ENCODE results near the gene GFM1.
"Not testable (repeated sequence)": the region's sequence is repeated elsewhere in the genome, so short reads cannot be mapped to it uniquely, and the experiment has no call there.

The GFM1 gene

DNA sequence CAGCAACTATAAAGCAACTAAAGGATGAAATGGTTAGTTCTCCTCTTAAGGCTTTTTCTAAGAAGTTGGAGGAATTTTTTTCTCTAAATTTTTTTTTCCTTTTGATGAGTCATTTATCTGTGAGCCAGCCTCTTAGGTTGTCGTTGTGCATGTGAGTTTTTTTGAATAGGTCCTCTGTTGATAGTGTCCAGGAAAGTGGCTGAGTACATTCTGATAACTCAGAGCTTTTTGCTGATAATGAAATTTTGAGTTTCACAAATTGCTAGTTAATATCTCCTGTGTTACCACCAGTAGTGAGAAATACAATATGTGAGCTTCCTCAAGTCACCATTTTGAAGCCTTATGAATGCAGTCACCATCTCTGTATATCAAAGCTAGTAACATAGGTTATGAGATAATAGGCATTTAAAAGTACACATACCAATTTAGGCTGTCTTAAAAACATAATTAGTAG is 35.2 kb downstream of the GFM1 start:
- DNase-seq: no peak

DNA sequence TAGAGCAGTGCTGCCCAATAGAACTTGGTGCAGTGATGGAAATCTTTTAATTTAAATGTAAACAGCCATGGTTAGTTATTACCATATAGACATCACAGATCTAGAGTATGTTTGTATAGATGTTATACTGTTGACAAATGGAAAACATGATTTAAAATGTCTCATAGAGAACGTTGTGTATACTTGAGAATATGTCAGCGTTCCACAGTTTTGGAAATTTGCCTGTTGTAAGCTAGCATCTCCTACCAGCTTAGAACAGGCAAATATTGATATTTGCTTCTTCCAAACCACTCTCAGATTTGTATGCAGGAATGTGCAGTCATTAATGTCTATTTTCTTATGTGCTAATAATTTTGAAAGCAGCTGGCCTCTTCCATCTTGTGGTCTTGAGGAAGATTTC is 36.5 kb downstream of the GFM1 start:
- no peak for DNase-seq

DNA sequence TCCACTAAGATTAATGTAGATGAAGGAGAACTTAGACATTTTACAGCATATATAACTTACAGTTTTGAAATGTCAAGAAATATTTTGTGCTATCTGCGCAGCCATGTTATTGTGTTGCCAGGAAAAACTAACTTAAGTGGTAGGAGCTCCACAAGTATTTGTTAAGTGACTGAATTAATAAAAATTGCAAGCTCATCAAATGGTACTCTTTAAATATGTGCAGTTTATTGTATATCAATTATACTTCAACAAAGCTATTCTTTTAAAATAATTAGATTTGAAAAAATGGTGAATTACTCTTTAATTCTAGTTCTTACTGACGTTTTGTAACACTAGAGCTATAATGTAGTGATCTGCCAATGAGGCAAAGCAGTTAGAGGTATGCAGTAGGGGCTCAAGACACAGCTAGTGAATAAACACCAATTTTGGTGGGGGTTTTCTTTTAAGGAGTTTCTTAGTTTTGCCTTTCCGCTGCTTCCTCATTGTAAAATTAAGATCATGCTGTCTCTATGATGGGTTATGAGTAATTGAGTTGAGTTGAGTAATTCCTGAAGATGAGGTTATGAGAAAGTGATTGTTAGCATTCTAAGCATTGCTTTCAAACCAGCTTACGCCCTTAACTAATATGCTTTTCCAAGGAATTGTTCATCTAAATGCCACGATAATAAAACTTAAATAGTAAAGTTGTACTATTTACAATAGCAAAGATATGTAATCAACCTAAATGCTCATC is 39.1 kb downstream of the GFM1 start:
- DNase-seq: no peak

DNA sequence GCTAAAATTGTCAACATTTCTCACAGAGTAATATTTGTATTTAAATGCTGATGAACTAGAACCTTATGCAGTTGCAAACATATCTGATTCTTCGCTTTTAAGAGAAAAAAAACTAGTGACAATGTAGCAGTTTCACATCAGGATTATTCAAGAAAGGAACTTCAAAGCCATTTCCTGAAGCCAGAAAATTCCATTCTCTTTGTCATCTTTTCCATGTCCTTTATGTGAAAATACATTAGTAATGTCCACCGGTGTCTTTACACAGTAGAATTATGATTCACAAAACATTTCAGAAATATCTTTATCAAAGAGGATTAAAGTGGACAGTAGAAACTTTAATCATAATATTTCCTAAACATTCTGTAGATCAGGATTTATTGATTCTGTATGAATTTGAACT is 40.8 kb downstream of the GFM1 start:
- DNase-seq: no peak

DNA sequence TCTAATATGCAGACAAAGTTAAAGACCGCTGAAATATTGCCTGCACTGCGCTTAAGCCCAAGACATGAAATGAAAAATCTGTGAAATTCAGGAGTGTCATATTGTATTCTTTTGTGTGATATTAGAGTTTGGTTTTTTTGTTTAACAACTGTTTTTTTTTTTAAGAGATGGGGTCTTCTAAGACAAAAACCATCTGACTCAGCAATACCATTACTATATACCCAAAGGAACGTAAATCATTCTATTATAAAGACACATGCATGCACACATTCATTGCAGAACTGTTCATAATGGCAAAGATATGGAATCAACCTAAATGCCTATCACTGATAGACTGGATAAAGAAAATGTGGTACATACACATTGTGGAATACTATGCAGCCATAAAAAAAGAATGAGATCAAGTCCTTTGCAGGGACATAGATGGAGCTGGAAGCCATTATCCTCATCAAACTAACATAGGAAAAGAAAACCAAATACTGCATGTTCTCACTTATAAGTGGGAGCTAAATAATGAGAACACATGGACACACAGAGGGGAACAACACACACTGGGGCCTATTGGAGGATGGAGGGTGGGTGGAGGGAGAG is 49.6 kb downstream of the GFM1 start:
- not testable (repeated sequence) for DNase-seq

DNA sequence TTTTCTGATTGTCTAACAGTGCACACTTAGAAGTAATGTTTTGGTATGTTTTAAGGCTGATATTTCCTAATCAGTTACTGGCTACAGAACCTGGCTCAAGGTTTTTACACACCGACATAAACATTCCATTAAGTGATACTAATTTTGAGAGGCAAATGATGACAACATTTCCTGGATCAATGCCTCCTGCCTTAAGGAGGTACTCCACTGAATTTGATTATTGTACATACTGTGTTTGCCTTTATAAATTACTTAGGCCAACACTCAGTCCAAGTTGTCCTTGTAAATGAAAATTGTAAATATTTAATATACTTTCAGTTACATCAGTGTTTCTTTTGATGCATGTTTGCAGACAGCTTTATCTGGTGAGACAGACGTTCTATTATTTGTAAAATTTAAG is 52.3 kb downstream of the GFM1 start:
- DNase-seq: no peak

DNA sequence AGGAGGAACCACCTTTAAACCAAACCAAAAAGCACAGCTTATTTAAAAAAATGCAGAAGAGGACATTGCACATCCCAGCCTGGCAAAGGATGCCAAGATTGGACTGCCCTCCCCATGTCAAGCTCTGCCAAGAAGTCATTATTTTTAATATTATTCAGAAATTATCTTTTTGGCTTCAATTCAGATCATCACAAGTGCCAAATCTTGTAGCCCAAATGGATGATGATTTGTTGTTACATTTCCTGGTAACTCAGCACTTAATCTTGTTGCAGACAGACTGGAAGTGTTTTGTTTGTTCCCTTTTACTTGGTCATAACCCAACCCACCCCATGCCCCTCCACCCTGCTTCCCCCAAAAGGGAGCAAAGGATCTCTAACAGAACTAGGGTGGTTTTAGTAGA is 56.2 kb downstream of the GFM1 start:
- no peak for DNase-seq

DNA sequence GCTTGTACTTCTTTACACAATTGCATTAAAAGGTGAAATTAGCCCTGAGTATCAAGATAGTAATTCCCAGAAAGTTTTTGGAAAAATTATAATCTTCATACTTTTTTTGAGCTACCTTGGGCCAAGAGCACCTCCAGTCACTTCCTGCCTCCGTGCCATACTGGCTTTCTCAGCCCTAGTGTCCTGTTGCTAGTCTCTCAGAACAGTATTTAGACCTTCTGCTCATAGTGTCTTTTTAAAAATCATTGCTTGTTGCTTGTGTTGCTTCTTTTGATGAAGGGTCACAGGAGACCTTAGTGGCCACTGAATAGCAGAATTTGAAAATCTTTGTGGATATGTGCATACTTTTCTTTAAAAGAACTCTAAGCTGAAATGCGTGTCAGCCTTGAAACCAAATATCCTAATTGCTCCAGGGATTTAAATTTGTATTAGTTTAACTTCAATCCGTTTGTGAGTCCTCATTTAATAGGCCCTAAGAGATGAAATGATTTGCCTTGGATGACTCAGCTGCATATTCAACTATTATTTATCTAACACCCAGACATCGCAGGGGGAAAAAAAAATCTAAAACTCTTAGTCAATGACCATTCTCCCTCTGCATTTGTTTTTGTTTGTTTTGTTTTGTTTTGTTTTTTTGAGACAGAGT is 57.2 kb downstream of the GFM1 start:
- DNase-seq: no peak

DNA sequence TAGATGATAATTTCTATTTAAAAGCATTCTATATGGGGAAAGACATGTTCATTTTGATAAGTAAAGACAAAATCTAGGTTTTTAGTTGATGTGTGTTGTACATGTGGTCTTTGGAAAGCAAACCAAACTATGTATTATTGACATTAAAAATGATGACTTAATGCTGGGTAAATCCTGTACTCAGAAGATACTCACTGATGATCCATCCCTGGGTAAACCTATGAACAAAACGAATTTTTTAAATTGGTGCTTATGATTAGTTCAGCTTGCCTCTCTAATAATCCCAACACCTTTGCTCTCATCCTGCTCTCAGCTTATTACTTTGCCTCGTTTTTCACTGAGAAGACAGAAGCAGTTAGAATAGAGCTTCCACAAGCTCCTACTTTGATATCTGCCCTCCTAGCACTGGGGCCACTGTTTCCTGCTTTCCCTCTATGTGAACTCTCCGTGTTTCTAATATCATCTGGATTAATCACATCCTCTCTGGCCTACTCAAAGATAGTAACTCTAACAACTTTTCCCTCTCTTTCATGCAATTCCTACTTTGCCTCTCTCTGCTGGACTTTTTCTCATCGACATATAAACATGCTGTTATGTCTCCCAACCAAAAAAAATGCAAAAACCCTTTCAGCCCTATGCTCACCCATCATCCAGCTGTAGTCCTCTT is 58.6 kb downstream of the GFM1 start:
- DNase-seq: no peak

DNA sequence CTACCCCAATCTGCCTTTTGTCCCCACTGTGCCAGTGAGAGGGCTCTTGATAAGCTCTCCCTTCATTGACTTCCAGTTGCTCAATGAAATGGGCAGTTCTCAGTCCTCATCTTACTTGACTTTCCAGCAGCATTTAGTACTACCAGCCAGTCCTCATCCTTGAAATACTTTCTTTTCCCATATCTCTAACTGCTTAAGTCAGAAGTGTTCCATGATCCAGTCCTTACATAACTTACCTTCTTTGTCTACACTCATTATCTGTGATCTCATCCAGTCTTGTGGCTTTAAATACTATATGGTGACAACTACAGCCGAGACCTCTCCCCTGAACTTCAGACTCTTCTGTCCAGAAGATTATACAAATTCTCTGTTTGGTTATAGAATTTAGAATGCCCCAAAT is 59.2 kb downstream of the GFM1 start:
- no peak for DNase-seq

DNA sequence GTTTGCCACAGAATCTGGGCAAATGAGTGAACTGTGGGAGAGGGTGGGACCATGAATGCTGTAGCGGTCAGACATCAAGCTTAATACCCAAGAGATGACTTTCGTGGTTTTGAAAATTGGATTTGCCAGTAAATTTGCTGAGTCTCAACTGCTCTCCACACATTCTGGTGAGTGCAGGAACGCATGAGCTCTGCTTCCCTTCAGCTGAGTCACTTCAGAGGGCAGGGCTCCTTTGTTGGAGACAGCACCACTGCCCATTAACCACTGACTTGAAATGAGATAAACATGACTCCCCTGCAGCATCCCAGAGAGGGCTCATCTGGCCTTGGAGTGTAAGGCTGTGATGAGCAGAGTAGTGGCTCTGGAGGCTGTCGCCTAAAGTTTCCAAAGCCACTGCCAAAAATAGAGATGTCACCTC is 65.3 kb downstream of the GFM1 start:
- peak; percentile 65 for DNase-seq

DNA sequence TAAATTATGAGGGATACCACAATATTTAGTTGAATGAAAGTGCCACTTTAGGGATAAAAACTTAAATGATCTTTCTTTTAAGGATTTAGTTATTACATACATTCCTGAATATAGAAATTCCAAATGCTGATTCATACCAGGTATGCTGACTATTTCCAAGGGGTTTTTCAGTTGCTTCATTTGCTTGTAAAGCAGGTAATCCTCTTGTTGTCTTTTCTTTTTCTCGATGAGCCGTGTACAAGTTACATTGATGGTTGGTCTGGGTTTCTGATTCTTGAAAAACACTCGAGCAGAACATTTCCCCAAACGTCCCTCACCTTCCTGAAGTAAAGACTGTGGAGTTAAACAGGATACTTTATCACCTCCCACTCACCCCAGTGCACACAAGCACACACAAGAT is 66.3 kb downstream of the GFM1 start:
- no peak for DNase-seq

DNA sequence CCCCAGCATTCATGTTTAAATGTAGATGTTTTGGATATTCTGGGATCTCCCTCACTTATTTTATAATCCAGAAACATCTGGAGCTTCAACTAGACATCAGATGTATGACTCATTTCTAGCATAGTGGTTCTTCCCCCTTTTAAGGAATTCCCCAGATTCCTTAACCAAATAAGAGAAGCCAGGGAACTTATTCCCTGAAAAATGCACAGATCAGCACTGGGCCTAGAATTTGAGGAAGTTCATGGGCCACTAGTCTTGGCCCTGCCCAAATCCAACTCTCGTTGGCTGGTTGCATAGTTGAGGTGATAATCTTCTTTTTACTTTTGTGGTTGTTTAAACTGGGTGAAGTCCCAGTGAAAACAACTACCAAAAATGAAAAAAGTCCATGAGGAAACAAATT is 67.6 kb downstream of the GFM1 start:
- DNase-seq: no peak

DNA sequence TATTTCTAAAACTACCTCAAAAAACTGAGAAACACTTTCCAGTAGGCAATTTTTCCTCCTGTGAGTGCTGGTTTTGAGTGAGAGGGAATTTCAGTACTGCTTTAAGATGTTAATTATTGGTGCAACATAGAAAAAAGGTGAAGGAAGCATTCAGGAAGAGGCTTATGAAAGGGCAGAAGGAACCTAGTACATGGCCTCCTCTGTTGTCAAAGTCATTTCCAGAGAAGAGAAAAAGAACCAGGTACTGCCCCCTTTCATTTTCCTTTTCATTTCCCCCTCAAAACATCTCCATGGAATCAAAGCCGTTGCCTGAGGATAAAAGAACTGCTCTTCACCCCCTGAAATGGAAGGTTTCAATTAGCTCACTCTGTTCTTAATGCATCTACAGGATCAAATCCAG is 68.1 kb downstream of the GFM1 start:
- no peak for DNase-seq

DNA sequence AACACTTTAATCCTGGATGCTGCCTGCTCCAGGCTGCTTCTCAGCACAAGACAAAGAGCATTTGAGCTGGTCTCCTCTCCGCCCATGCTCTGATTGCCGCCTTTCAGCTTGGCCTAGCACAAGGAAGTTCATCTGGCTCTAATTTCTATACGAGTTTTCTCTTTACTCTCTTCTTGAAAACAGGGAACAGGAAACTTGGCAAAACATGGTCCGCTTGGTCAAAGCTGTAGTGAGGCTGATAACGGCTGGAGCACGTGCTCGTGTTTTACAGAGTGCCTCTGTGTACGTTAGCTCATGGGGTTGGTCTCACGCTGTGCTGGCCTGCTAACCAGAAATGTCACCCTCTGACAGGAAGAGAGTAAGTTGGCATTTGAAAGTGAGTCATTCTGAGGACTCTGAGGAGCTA is 68.8 kb downstream of the GFM1 start:
- no peak for DNase-seq

DNA sequence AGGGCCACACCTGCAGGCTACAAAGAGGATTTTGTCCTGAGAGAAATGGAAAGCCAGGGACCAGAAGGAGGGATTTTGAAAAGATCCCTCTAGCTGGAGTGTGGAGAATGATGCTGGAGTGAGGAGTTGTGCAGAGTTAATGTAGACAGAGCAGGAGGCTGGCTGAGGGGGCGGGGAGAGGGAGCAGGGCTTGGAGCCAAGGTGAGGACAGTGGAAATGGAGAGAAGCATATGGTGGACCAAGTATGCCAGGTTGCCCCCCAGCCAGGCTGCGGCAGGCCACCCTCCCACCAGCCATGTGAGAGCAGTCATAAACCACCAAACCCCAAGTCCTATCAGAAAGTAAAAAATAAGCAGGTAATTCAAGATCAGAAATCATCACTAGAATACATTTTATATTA is 73.2 kb downstream of the GFM1 start:
- no peak for DNase-seq

DNA sequence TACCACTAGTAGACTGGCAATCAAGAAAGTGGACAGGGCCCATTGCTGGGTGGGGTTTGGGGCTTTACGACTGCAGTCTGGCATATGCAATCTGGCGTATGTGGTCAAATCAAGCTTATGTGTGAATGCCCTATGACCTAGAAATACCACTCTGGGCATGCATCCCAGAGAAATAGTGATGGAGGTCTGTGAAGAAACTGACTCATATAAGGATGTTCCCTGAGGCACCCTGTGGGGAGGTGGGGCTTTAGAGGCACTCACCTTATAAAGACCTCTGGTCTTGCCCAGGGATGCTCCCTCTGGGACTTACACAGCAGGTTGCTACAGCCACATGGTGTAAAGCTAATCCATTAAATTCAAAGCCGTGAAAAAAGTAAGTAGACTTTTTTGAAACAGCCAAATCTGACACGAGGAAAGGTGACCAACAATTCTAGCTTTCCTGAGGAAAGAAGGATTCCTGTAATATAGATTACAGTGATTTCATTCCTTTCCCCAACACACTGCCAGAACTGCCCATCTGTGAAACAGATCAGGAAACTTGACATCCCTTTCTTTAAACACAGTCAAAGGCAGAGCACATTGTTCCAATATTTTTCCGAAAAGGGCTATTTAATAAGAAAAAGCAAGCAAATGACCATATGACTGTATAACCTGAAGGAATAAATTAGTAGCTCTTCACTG is 74.3 kb downstream of the GFM1 start:
- DNase-seq: peak; percentile 60

DNA sequence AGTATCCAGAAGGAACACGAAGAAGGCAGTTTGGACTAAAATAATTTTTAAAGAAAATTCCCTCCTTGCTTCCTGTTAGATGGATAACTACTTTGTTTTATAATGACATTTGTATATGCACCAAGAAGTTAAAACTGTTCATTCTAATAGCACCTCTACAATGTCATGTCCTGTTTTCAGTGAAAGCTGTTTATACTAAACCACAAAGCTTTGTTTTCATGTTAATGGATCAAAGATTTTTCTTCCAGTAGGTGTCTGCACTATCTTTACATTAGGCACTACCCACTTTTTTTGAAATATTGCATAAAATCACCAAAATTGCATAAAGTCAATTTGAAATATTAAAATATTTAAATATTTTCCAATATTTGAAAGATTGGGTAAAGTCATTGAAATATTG is 77.8 kb downstream of the GFM1 start:
- DNase-seq: no peak

DNA sequence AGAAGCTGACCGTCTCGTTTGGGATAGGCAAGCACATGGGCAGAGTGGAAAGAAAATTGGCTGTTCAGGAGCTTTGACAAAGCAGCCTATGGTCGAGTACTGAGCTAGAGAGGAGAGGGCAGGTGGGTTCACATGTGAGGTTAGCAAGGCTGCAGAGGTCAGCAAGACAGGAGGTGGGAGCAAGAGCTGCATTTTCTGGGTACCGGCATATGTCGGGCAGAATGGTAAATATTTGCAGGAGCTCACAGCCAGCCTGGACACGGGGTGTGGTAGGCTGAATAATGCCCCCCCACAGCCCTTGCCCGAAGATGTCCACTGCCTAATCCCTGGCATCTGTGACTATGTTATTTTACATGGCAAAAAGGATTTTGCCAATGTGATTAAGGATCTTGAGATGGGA is 79.7 kb downstream of the GFM1 start:
- no peak for DNase-seq

DNA sequence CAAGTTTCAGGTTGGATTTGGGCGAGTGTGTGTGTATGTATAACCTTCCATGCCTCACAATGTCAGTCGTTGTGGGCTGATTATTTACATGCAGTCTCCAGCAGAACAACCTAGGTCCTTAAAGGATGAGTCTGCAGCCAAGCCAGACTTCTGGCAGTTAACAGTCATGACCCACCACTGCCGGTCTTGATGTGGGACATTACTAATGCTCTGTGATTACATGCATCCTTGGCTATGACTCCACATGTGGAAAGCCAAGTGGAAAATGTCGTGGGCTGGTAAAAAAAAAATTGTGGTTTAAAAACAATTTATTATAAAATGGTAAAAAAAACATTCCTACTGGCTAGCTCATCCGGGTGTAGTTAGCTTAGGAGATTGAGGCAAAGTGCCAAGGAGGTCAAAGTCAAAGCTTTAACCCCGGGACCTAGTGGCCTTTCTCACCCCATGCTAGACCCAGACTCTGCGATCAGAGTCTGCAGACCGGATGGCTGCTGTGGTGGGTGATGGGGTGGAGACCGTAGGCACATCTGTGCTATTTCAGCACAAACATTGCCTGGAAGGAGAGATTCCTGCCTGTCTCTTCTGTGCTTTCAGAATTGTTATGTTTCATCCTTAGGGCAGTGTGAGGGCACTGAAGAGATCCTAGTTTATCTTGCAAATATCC is 81.2 kb downstream of the GFM1 start:
- DNase-seq: peak; percentile 73

DNA sequence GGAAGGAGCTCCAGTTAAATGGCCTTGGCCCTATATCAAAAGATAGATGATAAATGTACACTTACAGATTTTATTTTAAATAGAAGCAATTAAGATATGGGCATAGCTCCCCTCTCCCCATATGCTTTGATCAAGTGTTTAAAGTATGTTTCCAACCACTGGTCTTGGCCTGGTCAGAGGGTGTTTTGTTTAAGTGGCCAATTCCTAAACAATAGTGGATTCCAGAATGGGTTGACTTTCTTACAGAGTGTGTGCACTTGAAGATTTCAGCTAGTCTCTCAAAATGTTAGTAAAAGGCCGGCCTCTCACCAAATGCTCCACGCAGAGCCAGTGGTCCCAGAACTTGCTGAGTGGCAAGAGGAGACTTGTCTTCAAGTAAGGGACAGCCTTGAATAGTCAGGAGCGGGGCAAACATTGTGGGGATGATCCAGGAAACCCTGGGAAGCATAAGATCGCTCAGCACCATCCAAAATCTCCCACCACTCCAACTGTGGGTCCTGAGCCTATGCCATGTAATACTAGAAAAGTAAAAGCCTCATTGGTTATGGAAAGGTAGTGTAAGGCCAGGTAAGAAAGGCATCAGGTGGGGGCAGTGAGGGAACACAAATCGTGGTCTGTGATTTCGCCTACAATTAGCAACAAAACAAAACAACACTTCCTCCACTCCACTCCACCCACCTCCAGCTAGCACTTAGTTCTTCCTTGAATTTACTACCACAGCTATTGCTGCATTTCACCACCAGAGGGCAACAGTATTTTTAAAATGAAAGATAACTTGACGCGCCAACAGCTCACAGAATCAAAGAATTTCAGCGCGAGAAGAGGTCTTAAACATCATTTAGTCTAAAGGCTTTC is 83.1 kb downstream of the GFM1 start:
- no peak for DNase-seq

DNA sequence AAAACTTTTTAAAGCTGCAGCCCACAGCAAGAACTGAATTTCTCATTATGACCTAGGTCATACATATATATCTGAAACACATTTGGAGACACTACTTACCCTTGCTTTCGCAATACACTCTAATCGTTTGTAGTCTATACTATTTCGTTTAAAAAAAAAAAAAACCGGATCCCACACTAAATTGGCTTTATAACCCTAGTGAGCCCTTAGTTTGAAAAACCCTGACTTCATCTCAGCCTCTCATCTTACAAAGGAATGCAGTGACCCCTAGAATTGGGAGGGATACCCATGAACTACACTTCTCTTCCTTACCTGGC is 83.7 kb downstream of the GFM1 start:
- no peak for DNase-seq
